Subcutaneous abdominal adipose tissue (tissue), 5 donors: Measurements from ENCODE around the gene CSH2.
"Not testable (repeated sequence)": the region's sequence is repeated elsewhere in the genome, so short reads cannot be mapped to it uniquely, and the experiment has no call there.

Experiments used
- H3K27ac ChIP-seq: one replicate; pipeline ENCODE4 v1.7.0; 2013; ENCODE audit warnings: low read depth, mild to moderate bottlenecking, inconsistent platforms, low read length, moderate library complexity
- H3K27me3 ChIP-seq, 5 donors: one replicate each; pipeline ENCODE4 v1.7.0; 2013; ENCODE audit warnings: low read length in 5 of 5, inconsistent platforms in 1 of 5; ENCODE audit not compliant: control insufficient read depth in 5 of 5, insufficient read depth in 4 of 5
- H3K36me3 ChIP-seq, 5 donors: one replicate each; pipeline ENCODE4 v1.7.0; 2013; ENCODE audit warnings: low read length in 5 of 5; ENCODE audit not compliant: control insufficient read depth in 5 of 5, insufficient read depth in 5 of 5
- H3K4me1 ChIP-seq, 5 donors: one replicate each; pipeline ENCODE4 v1.7.0; 2013; ENCODE audit warnings: low read length in 5 of 5, mild to moderate bottlenecking in 3 of 5, moderate library complexity in 1 of 5; ENCODE audit not compliant: control insufficient read depth in 5 of 5, insufficient read depth in 5 of 5
- H3K4me3 ChIP-seq, 5 donors: one replicate each; pipeline ENCODE4 v1.7.0; 2013; ENCODE audit warnings: low read length in 5 of 5, low read depth in 1 of 5
- H3K9ac ChIP-seq, 5 donors: one replicate each; pipeline ENCODE4 v1.7.0; 2013; ENCODE audit warnings: low read length in 5 of 5, mild to moderate bottlenecking in 4 of 5, moderate library complexity in 3 of 5
- H3K9me3 ChIP-seq, 5 donors: one replicate each; pipeline ENCODE4 v1.7.0; 2013; ENCODE audit warnings: low read length in 5 of 5; ENCODE audit not compliant: control insufficient read depth in 5 of 5
- donor health status: healthy.
- donor health status: healthy.
- donor health status: healthy.
- donor health status: healthy.
- donor health status: healthy.

Gene CSH2

GRCh38 chr17:63898899-63899798 is 25.7 kb upstream of the CSH2 start:
- not testable (repeated sequence) for H3K36me3 ChIP-seq, H3K27ac ChIP-seq, H3K27me3 ChIP-seq, H3K4me3 ChIP-seq, H3K9me3 ChIP-seq, H3K4me1 ChIP-seq, H3K9ac ChIP-seq

GRCh38 chr17:63896524-63897354 is 23.3 kb upstream of the CSH2 start, which contains the start of gene CSH1:
CSH1 (minus strand) TSS chr17:63896574; CDS start chr17:63896511, 63 bp downstream.
- H3K27ac ChIP-seq, H3K9ac ChIP-seq, H3K4me3 ChIP-seq, H3K36me3 ChIP-seq, H3K27me3 ChIP-seq, H3K9me3 ChIP-seq, H3K4me1 ChIP-seq: not testable (repeated sequence)

GRCh38 chr17:63894821-63895220 is 21.3 kb upstream of the CSH2 start:
- H3K27ac ChIP-seq, H3K4me1 ChIP-seq, H3K36me3 ChIP-seq, H3K9ac ChIP-seq, H3K27me3 ChIP-seq, H3K9me3 ChIP-seq, H3K4me3 ChIP-seq: not testable (repeated sequence)

GRCh38 chr17:63894021-63894420 is 20.5 kb upstream of the CSH2 start:
- H3K9me3 ChIP-seq, H3K9ac ChIP-seq, H3K4me1 ChIP-seq, H3K4me3 ChIP-seq, H3K27me3 ChIP-seq, H3K36me3 ChIP-seq, H3K27ac ChIP-seq: not testable (repeated sequence)

GRCh38 chr17:63892316-63893037 is 19.0 kb upstream of the CSH2 start:
- not testable (repeated sequence) for H3K9ac ChIP-seq, H3K4me3 ChIP-seq

GRCh38 chr17:63889026-63889848 is 15.8 kb upstream of the CSH2 start:
- H3K4me3 ChIP-seq, H3K36me3 ChIP-seq, H3K27me3 ChIP-seq, H3K27ac ChIP-seq, H3K9ac ChIP-seq, H3K9me3 ChIP-seq, H3K4me1 ChIP-seq: not testable (repeated sequence)

More at GRCh38 chr17:63892316-63893037, 19.0 kb upstream of the CSH2 start:
- H3K36me3 ChIP-seq, H3K9me3 ChIP-seq, H3K4me1 ChIP-seq, H3K27me3 ChIP-seq, H3K27ac ChIP-seq: not testable (repeated sequence)

GRCh38 chr17:63885119-63885518 is 11.6 kb upstream of the CSH2 start:
- H3K36me3 ChIP-seq, H3K27ac ChIP-seq, H3K4me3 ChIP-seq, H3K9me3 ChIP-seq, H3K27me3 ChIP-seq, H3K4me1 ChIP-seq, H3K9ac ChIP-seq: not testable (repeated sequence)

- H3K4me3 ChIP-seq, H3K9me3 ChIP-seq, H3K27ac ChIP-seq, H3K4me1 ChIP-seq, H3K9ac ChIP-seq, H3K27me3 ChIP-seq, H3K36me3 ChIP-seq: not testable (repeated sequence)
These were observed 9.2 kb upstream of the CSH2 start for GRCh38 chr17:63882626-63883126.

GRCh38 chr17:63881935-63882601 is 8.6 kb upstream of the CSH2 start, which contains the start of gene GH2:
GH2 (minus strand) TSS chr17:63881944; CDS start chr17:63881801, 143 bp downstream.
- Histone ChIP-seq H3K36me3 (no peaks in the 10 kb centered on the region), H3K27ac (no peak within 1 kb of the TSS), H3K4me3 (no peak within 1 kb of the TSS), H3K27me3 (peaks cover 0 to 2% (median 0%) of the 10 kb centered on the region in 5 donors), H3K9ac (no peak within 1 kb of the TSS), H3K4me1 (peaks cover 0 to 6% (median 0%) of the 10 kb centered on the region in 5 donors), H3K9me3 (no peaks in the 10 kb centered on the region)
